BLaER1 treated with 17β-estradiol and CSF1 and Interleukin-3, amounts not matched to agents 10 nM and 100 nM (cell line): ENCODE measurements around the gene SLC1A3.

Experiments used
- H3K27ac ChIP-seq, 11 experiments: shearing (Covaris generic); formaldehyde crosslinking; 2 replicates each; pipeline ENCODE4 v1.8.1; 2022
- H3K27me3 ChIP-seq, 11 experiments: shearing (Covaris generic); formaldehyde crosslinking; 2 replicates each; pipeline ENCODE4 v1.8.1; 2022
- H3K36me3 ChIP-seq, 11 experiments: shearing (Covaris generic); formaldehyde crosslinking; 2 replicates each; pipeline ENCODE4 v1.8.1; 2022
- H3K4me1 ChIP-seq, 10 experiments: shearing (Covaris generic); formaldehyde crosslinking; 2 replicates each; pipeline ENCODE4 v1.8.1; 2022
- H3K4me2 ChIP-seq, 11 experiments: shearing (Covaris generic); formaldehyde crosslinking; 2 replicates each; pipeline ENCODE4 v1.8.1; 2022
- H3K4me3 ChIP-seq, 10 experiments: shearing (Covaris generic); formaldehyde crosslinking; 2 replicates each; pipeline ENCODE4 v1.8.1; 2022
- H3K9ac ChIP-seq, 11 experiments: shearing (Covaris generic); formaldehyde crosslinking; 2 replicates each; pipeline ENCODE4 v1.8.1; 2022
- H3K9me3 ChIP-seq, 11 experiments: shearing (Covaris generic); formaldehyde crosslinking; replicated peaks in 1 of 11; 2 replicates each; pipeline ENCODE4 v1.8.1; 2022
- H4K20me1 ChIP-seq, 11 experiments: shearing (Covaris generic); formaldehyde crosslinking; 2 replicates each; pipeline ENCODE4 v1.8.1; 2022
- Cebpa-rat ChIP-seq, 11 experiments: shearing (Covaris generic); IDR thresholded peaks; 2 replicates each; pipeline ENCODE4 v1.8.1; 2022

Gene SLC1A3

GRCh38 chr5:36607114-36607571 lies 737 bp downstream of the SLC1A3 start:
- Histone ChIP-seq H3K4me1 (peaks cover 0 to 36% (median 11%) of the 10 kb centered on the region in 10 experiments; a peak in 14 of 20 replicates), H4K20me1 (no peaks in the 10 kb centered on the region), H3K9me3 (peaks cover 0 to 27% (median 8%) of the 10 kb centered on the region in 11 experiments; a peak in 13 of 22 replicates), H3K36me3 (peaks cover 0 to 36% (median 0%) of the 10 kb centered on the region in 11 experiments; a peak in 7 of 22 replicates), H3K27me3 (peaks cover 13 to 45% (median 42%) of the 10 kb centered on the region in 11 experiments; a peak in 20 of 22 replicates), H3K9ac (peak overlapping the region in 5 of 11 experiments; percentile 30 to 78 (median 74); a peak in 8 of 22 replicates), H3K4me3 (peak overlapping the region in 9 of 10 experiments; percentile 52 to 70 (median 57); a peak in 17 of 20 replicates), H3K27ac (peak overlapping the region in 4 of 11 experiments; percentile 0 to 62 (median 54); a peak in 7 of 22 replicates), H3K4me2 (peak overlapping the region; percentile 72 to 95 (median 80))
- no peak for TF ChIP-seq Cebpa-rat (IDR thresholded peaks at IDR 0.05)

- peak overlapping the region in 3 of 11 experiments; percentile 86 to 95 (median 89); a peak in 6 of 22 replicates for H3K4me2 ChIP-seq
- TF ChIP-seq Cebpa-rat (IDR thresholded peaks at IDR 0.05) = no peak
- H3K9ac ChIP-seq = no peak overlapping the region; a peak in 1 of 22 replicates
- H4K20me1 ChIP-seq = no peaks in the 10 kb centered on the region
- H3K9me3 ChIP-seq = peaks cover 0 to 35% (median 11%) of the 10 kb centered on the region in 11 experiments; a peak in 13 of 22 replicates
- no peak overlapping the region for H3K27ac ChIP-seq
- peaks cover 0 to 46% (median 0%) of the 10 kb centered on the region in 11 experiments; a peak in 7 of 22 replicates for H3K36me3 ChIP-seq
- H3K4me1 ChIP-seq = peaks cover 0 to 36% (median 11%) of the 10 kb centered on the region in 10 experiments; a peak in 14 of 20 replicates
- peaks cover 13 to 45% (median 42%) of the 10 kb centered on the region in 11 experiments; a peak in 20 of 22 replicates for H3K27me3 ChIP-seq
- peak overlapping the region in 3 of 10 experiments; percentile 67 to 70 (median 69); a peak in 6 of 20 replicates for H3K4me3 ChIP-seq
Measured at GRCh38 chr5:36607838-36608783, 1.7 kb downstream of the SLC1A3 start.

- TF ChIP-seq Cebpa-rat (IDR thresholded peaks at IDR 0.05) = no peak
- Histone ChIP-seq H3K36me3 (peaks cover 0 to 70% (median 0%) of the 10 kb centered on the region in 11 experiments; a peak in 7 of 22 replicates), H4K20me1 (no peaks in the 10 kb centered on the region), H3K9ac (no peak overlapping the region), H3K4me1 (peaks cover 0 to 32% (median 11%) of the 10 kb centered on the region in 10 experiments; a peak in 14 of 20 replicates), H3K27ac (no peak overlapping the region), H3K4me2 (no peak overlapping the region), H3K4me3 (no peak overlapping the region), H3K27me3 (peaks cover 6 to 33% (median 29%) of the 10 kb centered on the region in 11 experiments; a peak in 19 of 22 replicates), H3K9me3 (peaks cover 0 to 38% (median 11%) of the 10 kb centered on the region in 11 experiments; a peak in 13 of 22 replicates)
Measured at GRCh38 chr5:36610621-36611020, 4.2 kb downstream of the SLC1A3 start.

GRCh38 chr5:36611520-36612274 lies 5.3 kb downstream of the SLC1A3 start:
- Histone ChIP-seq H3K4me1 (peaks cover 0 to 28% (median 5%) of the 10 kb centered on the region in 10 experiments; a peak in 9 of 20 replicates), H3K27ac (no peak overlapping the region), H3K27me3 (peaks cover 6 to 23% (median 18%) of the 10 kb centered on the region in 11 experiments; a peak in 19 of 22 replicates), H3K9me3 (peaks cover 0 to 38% (median 11%) of the 10 kb centered on the region in 11 experiments; a peak in 13 of 22 replicates), H3K4me3 (no peak overlapping the region), H4K20me1 (no peaks in the 10 kb centered on the region), H3K4me2 (no peak overlapping the region), H3K9ac (no peak overlapping the region), H3K36me3 (peaks cover 0 to 79% (median 0%) of the 10 kb centered on the region in 11 experiments; a peak in 7 of 22 replicates)
- TF ChIP-seq Cebpa-rat (IDR thresholded peaks at IDR 0.05) = 0 out of 22 replicates have a peak, but pooled peaks of 1 of the 11 experiments have one; percentile 21

GRCh38 chr5:36613241-36613640 lies 6.8 kb downstream of the SLC1A3 start:
- H3K4me3 ChIP-seq = no peak overlapping the region
- no peaks in the 10 kb centered on the region for H4K20me1 ChIP-seq
- H3K4me1 ChIP-seq = peaks cover 0 to 16% (median 0%) of the 10 kb centered on the region in 10 experiments; a peak in 4 of 20 replicates
- no peak for TF ChIP-seq Cebpa-rat (IDR thresholded peaks at IDR 0.05)
- peaks cover 0 to 7% (median 3%) of the 10 kb centered on the region in 11 experiments; a peak in 13 of 22 replicates for H3K27me3 ChIP-seq
- no peak overlapping the region for H3K9ac ChIP-seq
- H3K9me3 ChIP-seq = peaks cover 0 to 38% (median 11%) of the 10 kb centered on the region in 11 experiments; a peak in 13 of 22 replicates
- no peak overlapping the region; a peak in 1 of 22 replicates for H3K27ac ChIP-seq
- H3K36me3 ChIP-seq = peaks cover 0 to 79% (median 0%) of the 10 kb centered on the region in 11 experiments; a peak in 7 of 22 replicates
- no peak overlapping the region for H3K4me2 ChIP-seq

GRCh38 chr5:36613771-36614656 lies 7.6 kb downstream of the SLC1A3 start:
- H3K9me3 ChIP-seq = peaks cover 0 to 38% (median 11%) of the 10 kb centered on the region in 11 experiments; a peak in 13 of 22 replicates
- H3K36me3 ChIP-seq = peaks cover 0 to 72% (median 0%) of the 10 kb centered on the region in 11 experiments; a peak in 7 of 22 replicates
- H4K20me1 ChIP-seq = no peaks in the 10 kb centered on the region
- H3K4me1 ChIP-seq = peaks cover 0 to 8% (median 0%) of the 10 kb centered on the region in 10 experiments; a peak in 1 of 20 replicates
- no peak for TF ChIP-seq Cebpa-rat (IDR thresholded peaks at IDR 0.05)
- H3K27ac ChIP-seq = no peak overlapping the region; a peak in 1 of 22 replicates
- no peak overlapping the region for H3K4me3 ChIP-seq
- no peaks in the 10 kb centered on the region for H3K27me3 ChIP-seq
- H3K4me2 ChIP-seq = no peak overlapping the region
- H3K9ac ChIP-seq = no peak overlapping the region

GRCh38 chr5:36614657-36615308 lies 8.4 kb downstream of the SLC1A3 start:
- Histone ChIP-seq H3K36me3 (peaks cover 0 to 65% (median 0%) of the 10 kb centered on the region in 11 experiments; a peak in 7 of 22 replicates), H3K4me2 (no peak overlapping the region), H3K9ac (no peak overlapping the region), H3K4me3 (no peak overlapping the region), H4K20me1 (no peaks in the 10 kb centered on the region), H3K27ac (no peak overlapping the region), H3K4me1 (peaks cover 0 to 1% (median 0%) of the 10 kb centered on the region in 10 experiments; a peak in 1 of 20 replicates), H3K9me3 (peaks cover 0 to 35% (median 11%) of the 10 kb centered on the region in 11 experiments; a peak in 13 of 22 replicates), H3K27me3 (no peaks in the 10 kb centered on the region)
- no peak; a peak in 1 of 22 replicates for TF ChIP-seq Cebpa-rat (IDR thresholded peaks at IDR 0.05)
